ENCODE measurements around the gene SLC9A1. TPM values are rescaled to one million over a fixed set of nuclear protein-coding genes. Genes with fewer than 3 reads are reported as not detected.

The SLC9A1 gene
- total RNA-seq, 2 donors from 2014 or later, result 63.6 to 99.6 TPM

- H3K9ac ChIP-seq (ENCODE audit: low read depth in 2 of 2, low read length in 2 of 2), result no peak overlapping the region
- H3K27ac ChIP-seq, result no peak overlapping the region
- H3K36me3 ChIP-seq, result no peaks in the 10 kb centered on the region
- intact Hi-C loops (cut with DNase I), result no loop called here
- DNase-seq, result no peak
- H3K9me3 ChIP-seq, result no peaks in the 10 kb centered on the region
- no peak overlapping the region for H3K4me3 ChIP-seq
- peaks cover 19% of the 10 kb centered on the region for H3K4me1 ChIP-seq
- no peak for TF ChIP-seq CTCF (IDR thresholded peaks at IDR 0.05)
- H3K27me3 ChIP-seq, result no peaks in the 10 kb centered on the region
These were observed 21.8 kb downstream of the SLC9A1 start for GRCh38 chr1:27133158-27133557.

- H3K9ac ChIP-seq (ENCODE audit: low read depth in 2 of 2, low read length in 2 of 2), result no peak overlapping the region
- H3K9me3 ChIP-seq, result no peaks in the 10 kb centered on the region
- H3K4me1 ChIP-seq, result peaks cover 15% of the 10 kb centered on the region
- no peak for DNase-seq
- TF ChIP-seq CTCF (IDR thresholded peaks at IDR 0.05), result no peak
- no peak overlapping the region for H3K4me3 ChIP-seq
- H3K27ac ChIP-seq, result no peak overlapping the region
- intact Hi-C loops (cut with DNase I), result no loop called here
- no peaks in the 10 kb centered on the region for H3K36me3 ChIP-seq
- H3K27me3 ChIP-seq, result no peaks in the 10 kb centered on the region
These were observed 22.3 kb downstream of the SLC9A1 start for GRCh38 chr1:27132624-27133023.

- H3K27me3 ChIP-seq, result no peaks in the 10 kb centered on the region
- no peak for TF ChIP-seq CTCF (IDR thresholded peaks at IDR 0.05)
- H3K4me1 ChIP-seq, result peaks cover 10% of the 10 kb centered on the region
- no peak overlapping the region for H3K4me3 ChIP-seq
- H3K36me3 ChIP-seq, result no peaks in the 10 kb centered on the region
- no peak overlapping the region for H3K9ac ChIP-seq (ENCODE audit: low read depth in 2 of 2, low read length in 2 of 2)
- intact Hi-C loops (cut with DNase I), result no loop called here
- no peaks in the 10 kb centered on the region for H3K9me3 ChIP-seq
- no peak overlapping the region for H3K27ac ChIP-seq
- DNase-seq, result no peak
These were observed 22.8 kb downstream of the SLC9A1 start for GRCh38 chr1:27132147-27132546.

- H3K9me3 ChIP-seq, result no peaks in the 10 kb centered on the region
- peak overlapping the region in 1 of 2 donors; percentile 21 for H3K9ac ChIP-seq (ENCODE audit: low read depth in 2 of 2, low read length in 2 of 2)
- H3K27ac ChIP-seq, result no peak overlapping the region
- DNase-seq, result no peak
- no peaks in the 10 kb centered on the region for H3K27me3 ChIP-seq
- TF ChIP-seq CTCF (IDR thresholded peaks at IDR 0.05), result no peak
- H3K36me3 ChIP-seq, result no peaks in the 10 kb centered on the region
- H3K4me1 ChIP-seq, result peaks cover under 1% of the 10 kb centered on the region
- no peak overlapping the region for H3K4me3 ChIP-seq
- intact Hi-C loops (cut with DNase I), result no loop called here
These were observed 24.1 kb downstream of the SLC9A1 start for GRCh38 chr1:27130798-27131197.

- intact Hi-C loops (cut with DNase I), result no loop called here
- no peak overlapping the region for H3K4me3 ChIP-seq
- H3K9ac ChIP-seq (ENCODE audit: low read depth in 2 of 2, low read length in 2 of 2), result no peak overlapping the region
- no peak for DNase-seq
- no peaks in the 10 kb centered on the region for H3K9me3 ChIP-seq
- no peaks in the 10 kb centered on the region for H3K27me3 ChIP-seq
- no peak overlapping the region for H3K27ac ChIP-seq
- H3K4me1 ChIP-seq, result no peaks in the 10 kb centered on the region
- TF ChIP-seq CTCF (IDR thresholded peaks at IDR 0.05), result no peak
- H3K36me3 ChIP-seq, result no peaks in the 10 kb centered on the region
These were observed 25.7 kb downstream of the SLC9A1 start for GRCh38 chr1:27129225-27129624.

- Histone ChIP-seq H3K36me3 (no peaks in the 10 kb centered on the region), H3K9ac (ENCODE audit: low read depth in 2 of 2, low read length in 2 of 2) (no peak overlapping the region), H3K4me1 (no peaks in the 10 kb centered on the region), H3K27ac (no peak overlapping the region), H3K4me3 (no peak overlapping the region), H3K9me3 (no peaks in the 10 kb centered on the region), H3K27me3 (no peaks in the 10 kb centered on the region)
- no peak for DNase-seq
- intact Hi-C loops (cut with DNase I), result no loop called here
- TF ChIP-seq CTCF (IDR thresholded peaks at IDR 0.05), result no peak
These were observed 27.5 kb downstream of the SLC9A1 start for GRCh38 chr1:27127419-27127818.

All from colonic mucosa (tissue), 4 donors.